IMR-90 (cell line): ENCODE measurements around the gene B3GAT1. TPM values are rescaled to one million over a fixed set of nuclear protein-coding genes. Genes with fewer than 3 reads are reported as not detected.

Source experiments
- ATAC-seq: fragments of 200-7000 bp; cut with Tn5 transposase; 2 replicates; pipeline ENCODE4 v1.9.1; 2020; ENCODE audit warnings: low read depth, mild to moderate bottlenecking, moderate library complexity
- BruUV-seq: library from RNA; stranded (reverse); fragments of 400-500 nt; replicated peaks from 2 replicates; lab custom pipeline; 2021; lab: Mats Ljungman, UMichigan
- CTCF ChIA-PET: fragments of 300-600 bp; formaldehyde crosslinking; extraction: SDS; loops from one replicate; lab custom pipeline; 2021; ENCODE audit warnings: antibody characterized with exemption; lab: Yijun Ruan, JAX
- POLR2A ChIA-PET: fragments of 300-600 bp; sonication (Branson Sonifier 250); formaldehyde crosslinking; loops from one replicate; lab custom pipeline; 2022; ENCODE audit warnings: antibody characterized with exemption; ENCODE audit not compliant: unreplicated experiment; lab: Charles Lee
- DNase-seq: peaks from one replicate; pipeline ENCODE4 v3.0.0; 2013
- H2AFZ ChIP-seq: replicated peaks from 2 replicates; pipeline ENCODE3; 2013; ENCODE audit warnings: low read length, mild to moderate bottlenecking; ENCODE audit not compliant: poor library complexity
- H2AK5ac ChIP-seq: 2 replicates; pipeline ENCODE4 v1.6.1; 2013; ENCODE audit warnings: low read depth, low read length, inconsistent platforms
- H2AK9ac ChIP-seq: replicated peaks from 2 replicates; pipeline ENCODE3; 2013; ENCODE audit warnings: mild to moderate bottlenecking, low read depth, low read length, moderate library complexity; ENCODE audit not compliant: poor library complexity
- H2BK120ac ChIP-seq: 2 replicates; pipeline ENCODE4 v1.6.1; 2013; ENCODE audit warnings: low read depth, low read length, inconsistent platforms
- H2BK15ac ChIP-seq: 3 replicates; pipeline ENCODE4 v1.6.1; 2013; ENCODE audit warnings: low read depth, low read length, inconsistent platforms
- H2BK20ac ChIP-seq: 2 replicates; pipeline ENCODE4 v1.6.1; 2013; ENCODE audit warnings: low read depth, mild to moderate bottlenecking, inconsistent platforms, low read length, moderate library complexity
- H2BK5ac ChIP-seq: 2 replicates; pipeline ENCODE4 v1.6.1; 2013; ENCODE audit warnings: mild to moderate bottlenecking, low read depth, low read length, inconsistent platforms; ENCODE audit not compliant: poor library complexity, severe bottlenecking
- H3K14ac ChIP-seq: replicated peaks from 2 replicates; pipeline ENCODE4 v1.6.1; 2013; ENCODE audit warnings: low read depth, low read length, inconsistent platforms
- H3K18ac ChIP-seq: 2 replicates; pipeline ENCODE4 v1.6.1; 2013; ENCODE audit warnings: low read depth, low read length, control low read depth
- H3K23ac ChIP-seq: 2 replicates; pipeline ENCODE4 v1.6.1; 2013; ENCODE audit warnings: low read depth, low read length, inconsistent platforms
- H3K27ac ChIP-seq: 2 replicates; pipeline ENCODE4 v1.5.1; 2013; ENCODE audit warnings: mild to moderate bottlenecking, control low read depth, low read length; ENCODE audit not compliant: insufficient read depth
- H3K27me3 ChIP-seq: 2 replicates; pipeline ENCODE4 v1.6.1; 2013; ENCODE audit warnings: low read length; ENCODE audit not compliant: control insufficient read depth, insufficient read depth
- H3K36me3 ChIP-seq: 2 replicates; pipeline ENCODE4 v1.6.1; 2013; ENCODE audit warnings: low read length, mixed read lengths; ENCODE audit not compliant: control insufficient read depth, insufficient read depth
- H3K4ac ChIP-seq: 2 replicates; pipeline ENCODE4 v1.6.1; 2013; ENCODE audit warnings: low read depth, low read length, inconsistent platforms
- H3K4me1 ChIP-seq: 2 replicates; pipeline ENCODE4 v1.6.1; 2013; ENCODE audit warnings: low read length, mixed read lengths; ENCODE audit not compliant: control insufficient read depth, insufficient read depth
- H3K4me2 ChIP-seq: 2 replicates; pipeline ENCODE4 v1.6.1; 2013; ENCODE audit warnings: low read depth, mild to moderate bottlenecking, control low read depth, low read length, moderate library complexity
- H3K4me3 ChIP-seq: 2 replicates; pipeline ENCODE4 v1.5.1; 2013; ENCODE audit warnings: low read depth, mild to moderate bottlenecking, control low read depth, low read length, moderate library complexity; ENCODE audit not compliant: insufficient read depth
- H3K56ac ChIP-seq: 2 replicates; pipeline ENCODE4 v1.6.1; 2013; ENCODE audit warnings: low read length, inconsistent platforms; ENCODE audit not compliant: insufficient read depth; ENCODE audit errors: extremely low read depth
- H3K79me1 ChIP-seq, 2 experiments: 2 replicates each; pipeline ENCODE4 v1.6.1; 2013; ENCODE audit warnings: low read length in 2 of 2, inconsistent platforms in 1 of 2, low read depth in 1 of 2
- H3K9ac ChIP-seq: 2 replicates; pipeline ENCODE4 v1.6.1; 2013; ENCODE audit warnings: low read depth, low read length, control low read depth
- H3K9me1 ChIP-seq: 2 replicates; pipeline ENCODE4 v1.6.1; 2013; ENCODE audit warnings: low read length, inconsistent platforms; ENCODE audit not compliant: insufficient read depth
- H3K9me3 ChIP-seq: 2 replicates; pipeline ENCODE4 v1.6.1; 2013; ENCODE audit warnings: low read length; ENCODE audit not compliant: control insufficient read depth, insufficient read depth
- H4K20me1 ChIP-seq: 2 replicates; pipeline ENCODE4 v1.6.1; 2013; ENCODE audit warnings: low read length, inconsistent platforms; ENCODE audit not compliant: insufficient read depth
- H4K5ac ChIP-seq: 2 replicates; pipeline ENCODE4 v1.6.1; 2013; ENCODE audit warnings: mild to moderate bottlenecking, low read depth, low read length, control low read depth
- H4K8ac ChIP-seq, 2 experiments: 2 replicates each; pipeline ENCODE4 v1.6.1; 2013; ENCODE audit warnings: low read depth in 2 of 2, low read length in 2 of 2, control low read depth in 1 of 2, inconsistent platforms in 1 of 2
- H4K91ac ChIP-seq: 2 replicates; pipeline ENCODE4 v1.6.1; 2013; ENCODE audit warnings: low read depth, low read length, inconsistent platforms; ENCODE audit not compliant: insufficient read depth
- BHLHE40 ChIP-seq: fragments of 150-350 bp; IDR thresholded peaks from 2 replicates; pipeline ENCODE4 v1.6.1; 2016; ENCODE audit warnings: mild to moderate bottlenecking, low read depth, low read length
- CEBPB ChIP-seq: IDR thresholded peaks from 2 replicates; pipeline ENCODE4 v1.6.1; 2012; ENCODE audit warnings: low read depth, low read length, improper control_type of control experiment
- CHD1 ChIP-seq: IDR thresholded peaks from 2 replicates; pipeline ENCODE4 v1.6.1; 2012; ENCODE audit warnings: low read depth, low read length, improper control_type of control experiment
- FOS ChIP-seq: fragments of 150-350 bp; IDR thresholded peaks from 2 replicates; pipeline ENCODE4 v1.6.1; 2016; ENCODE audit warnings: low read depth, low read length
- NFE2L2 ChIP-seq: fragments of 150-350 bp; IDR thresholded peaks from 2 replicates; pipeline ENCODE4 v1.6.1; 2016; ENCODE audit warnings: low read depth, mild to moderate bottlenecking, low read length
- RAD21 ChIP-seq: IDR thresholded peaks from 2 replicates; pipeline ENCODE4 v1.6.1; 2012; ENCODE audit warnings: low read length, improper control_type of control experiment
- RCOR1 ChIP-seq: IDR thresholded peaks from 2 replicates; pipeline ENCODE4 v1.6.1; 2012; ENCODE audit warnings: mild to moderate bottlenecking, low read length, improper control_type of control experiment; ENCODE audit not compliant: insufficient replicate concordance
- WGBS, 2 experiments: methylation state at CpG; one replicate each; pipeline versions ENCODE4 v1.1.5 to v1.1.7; 2013; ENCODE audit warnings: missing lambda C conversion rate in 2 of 2; ENCODE audit not compliant: insufficient read length in 1 of 2; ENCODE audit errors: extremely low coverage in 2 of 2; 5-methylcytosine and 5-hydroxymethylcytosine counted together
- dilution Hi-C: fragments of 300-500 bp; cut with HindIII; formaldehyde crosslinking; loops from one replicate; pipeline ENCODE4 v1.14.3; 2018; ENCODE audit warnings: low sequenced_read_pairs; ENCODE audit not compliant: unreplicated experiment
- in situ Hi-C: fragments of 300-500 bp; cut with MboI; formaldehyde crosslinking; loops from 3 replicates; pipeline ENCODE4 v1.14.3; 2019; ENCODE audit warnings: low sequenced_read_pairs, inconsistent platforms, mixed read lengths
- intact Hi-C: fragments of 100-400 bp; cut with micrococcal nuclease; formaldehyde crosslinking; loops from 2 replicates; pipeline ENCODE4 v1.10.0; 2022
- polyA plus RNA-seq, 3 experiments: library from polyadenylated mRNA; depleted of rRNA; stranded (reverse); fragments of >200 nt; gene quantifications; 2 replicates each; pipeline ENCODE4 v1.2.3, GENCODE V29; 2012; ENCODE audit warnings: low replicate concordance in 1 of 3
- total RNA-seq: library from RNA; depleted of rRNA; stranded (reverse); fragments of >200 nt; gene quantifications from 2 replicates; pipeline ENCODE4 v1.2.3, GENCODE V29; 2012

Gene B3GAT1
- total and polyA plus RNA-seq, 2 of the 4 experiments (the other 2 are of a cell fraction): not detected

DNA sequence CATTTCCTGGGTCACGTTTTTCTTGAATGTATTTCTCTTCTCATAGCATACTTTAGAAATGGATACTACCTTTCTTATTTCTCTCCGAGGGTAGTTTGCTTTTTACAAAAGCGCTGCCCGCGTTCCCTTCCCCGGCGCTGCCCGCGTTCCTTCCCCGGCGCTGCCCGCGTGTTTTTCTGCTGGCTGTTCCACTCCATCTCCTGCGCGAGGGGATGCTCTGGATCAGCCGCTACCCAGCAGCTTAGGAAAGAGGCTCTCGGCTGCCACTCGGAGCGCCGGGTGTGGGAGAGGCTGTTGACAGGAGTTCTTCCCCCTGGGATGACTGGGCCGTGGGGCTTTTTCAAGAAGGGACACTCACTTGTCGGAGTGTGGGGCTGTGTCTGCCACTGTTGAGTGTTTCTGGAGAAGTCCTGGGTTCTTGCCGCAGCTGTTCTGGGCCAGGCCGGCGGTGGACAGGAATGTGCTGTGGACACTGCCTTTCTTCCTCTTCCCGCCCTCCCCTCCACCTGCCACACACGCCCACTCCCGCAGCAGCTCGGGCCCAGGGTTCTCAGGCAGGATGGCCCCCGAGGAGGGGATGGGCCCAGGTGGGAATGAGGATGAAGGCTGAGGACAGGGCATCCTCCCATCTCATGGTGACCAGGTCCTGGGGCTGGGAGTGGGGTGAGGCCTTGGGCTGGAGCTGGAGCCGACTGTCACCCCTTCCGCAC is 49.7 kb downstream of the B3GAT1 start:
- Histone ChIP-seq H2BK20ac (no peak overlapping the region), H3K27me3 (no peaks in the 10 kb centered on the region), H4K8ac (no peak overlapping the region), H3K9me1 (no peaks in the 10 kb centered on the region), H4K5ac (no peak overlapping the region), H3K18ac (no peak overlapping the region), H3K4me1 (no peaks in the 10 kb centered on the region), H4K91ac (no peak overlapping the region), H3K23ac (no peak overlapping the region), H2BK120ac (no peak overlapping the region), H3K4me2 (no peak overlapping the region), H2BK15ac (no peak overlapping the region), H3K4ac (no peak overlapping the region), H3K27ac (no peak overlapping the region), H3K4me3 (no peak overlapping the region), H3K36me3 (no peaks in the 10 kb centered on the region), H3K79me1 (no peaks in the 10 kb centered on the region), H3K9ac (no peak overlapping the region), H3K9me3 (peaks cover 20% of the 10 kb centered on the region), H2AK5ac (no peak overlapping the region), H3K56ac (no peak overlapping the region), H2AFZ (no peak overlapping the region), H4K20me1 (no peaks in the 10 kb centered on the region; the same call in 1 of the 2 replicates), H2AK9ac (no peak overlapping the region), H2BK5ac (no peak overlapping the region), H3K14ac (no peak overlapping the region)
- CTCF ChIA-PET: no interaction called here
- dilution Hi-C loops (no loop called here), in situ Hi-C loops (no loop called here), intact Hi-C loops (no loop called here)
- BruUV-seq: no TSS peak
- DNase-seq (no peak), ATAC-seq (no peak)
- POLR2A ChIA-PET: no interaction called here
- WGBS, 2 experiments: 91% methylated on average over 10 of the region's 32 CpGs; no CpG with 5 or more reads in 1 of the 2 experiments
- TF ChIP-seq FOS (no peak), CEBPB (no peak), CHD1 (no peak), RAD21 (no peak), RCOR1 (no peak), NFE2L2 (no peak), BHLHE40 (no peak)
